GM23338 (cell line): ENCODE measurements around the gene ZNF93.

Source experiments
- CREB1 ChIP-seq: fragments of 250-450 bp; sonication (Bioruptor Pico); IDR thresholded peaks from 2 replicates; pipeline ENCODE4 v1.5.0; 2020; ENCODE audit warnings: low read depth, mild to moderate bottlenecking, moderate library complexity
- EZH2 ChIP-seq: fragments of 200-600 bp; sonication (generic); IDR thresholded peaks from one replicate; pipeline ENCODE4 v1.8.0; 2017; ENCODE audit warnings: antibody characterized with exemption, mild to moderate bottlenecking, low read depth; ENCODE audit not compliant: unreplicated experiment
- TF ChIP-seq, protein P1 (sequence below), 2 experiments: fragments of 200-600 bp in 1 of 2; sonication (generic) in 1 of 2; conservative IDR thresholded peaks; 2 replicates each; pipeline versions ENCODE4 v1.5.1 to v1.6.1; 2016 to 2017; ENCODE audit warnings: antibody characterized with exemption in 2 of 2, low read depth in 2 of 2, mild to moderate bottlenecking in 2 of 2, moderate library complexity in 1 of 2

- TF ChIP-seq, protein P1, sequence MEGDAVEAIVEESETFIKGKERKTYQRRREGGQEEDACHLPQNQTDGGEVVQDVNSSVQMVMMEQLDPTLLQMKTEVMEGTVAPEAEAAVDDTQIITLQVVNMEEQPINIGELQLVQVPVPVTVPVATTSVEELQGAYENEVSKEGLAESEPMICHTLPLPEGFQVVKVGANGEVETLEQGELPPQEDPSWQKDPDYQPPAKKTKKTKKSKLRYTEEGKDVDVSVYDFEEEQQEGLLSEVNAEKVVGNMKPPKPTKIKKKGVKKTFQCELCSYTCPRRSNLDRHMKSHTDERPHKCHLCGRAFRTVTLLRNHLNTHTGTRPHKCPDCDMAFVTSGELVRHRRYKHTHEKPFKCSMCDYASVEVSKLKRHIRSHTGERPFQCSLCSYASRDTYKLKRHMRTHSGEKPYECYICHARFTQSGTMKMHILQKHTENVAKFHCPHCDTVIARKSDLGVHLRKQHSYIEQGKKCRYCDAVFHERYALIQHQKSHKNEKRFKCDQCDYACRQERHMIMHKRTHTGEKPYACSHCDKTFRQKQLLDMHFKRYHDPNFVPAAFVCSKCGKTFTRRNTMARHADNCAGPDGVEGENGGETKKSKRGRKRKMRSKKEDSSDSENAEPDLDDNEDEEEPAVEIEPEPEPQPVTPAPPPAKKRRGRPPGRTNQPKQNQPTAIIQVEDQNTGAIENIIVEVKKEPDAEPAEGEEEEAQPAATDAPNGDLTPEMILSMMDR (conservative IDR thresholded peaks at IDR 0.05; ENCODE audit: low read depth in 2 of 2) = no peak
- TF ChIP-seq CREB1 (CRISPR knock-in tag) = no peak
- TF ChIP-seq EZH2 = no peak
Observed at GRCh38 chr19:19914596-19914995, 13.8 kb downstream of the ZNF93 start.
